ENCODE data around the gene COL1A1. TPM values are rescaled to one million over a fixed set of nuclear protein-coding genes. Genes with fewer than 3 reads are reported as not detected.

Gene COL1A1
- total RNA-seq, 1 experiment from 2014 or later = 431 TPM

DNA sequence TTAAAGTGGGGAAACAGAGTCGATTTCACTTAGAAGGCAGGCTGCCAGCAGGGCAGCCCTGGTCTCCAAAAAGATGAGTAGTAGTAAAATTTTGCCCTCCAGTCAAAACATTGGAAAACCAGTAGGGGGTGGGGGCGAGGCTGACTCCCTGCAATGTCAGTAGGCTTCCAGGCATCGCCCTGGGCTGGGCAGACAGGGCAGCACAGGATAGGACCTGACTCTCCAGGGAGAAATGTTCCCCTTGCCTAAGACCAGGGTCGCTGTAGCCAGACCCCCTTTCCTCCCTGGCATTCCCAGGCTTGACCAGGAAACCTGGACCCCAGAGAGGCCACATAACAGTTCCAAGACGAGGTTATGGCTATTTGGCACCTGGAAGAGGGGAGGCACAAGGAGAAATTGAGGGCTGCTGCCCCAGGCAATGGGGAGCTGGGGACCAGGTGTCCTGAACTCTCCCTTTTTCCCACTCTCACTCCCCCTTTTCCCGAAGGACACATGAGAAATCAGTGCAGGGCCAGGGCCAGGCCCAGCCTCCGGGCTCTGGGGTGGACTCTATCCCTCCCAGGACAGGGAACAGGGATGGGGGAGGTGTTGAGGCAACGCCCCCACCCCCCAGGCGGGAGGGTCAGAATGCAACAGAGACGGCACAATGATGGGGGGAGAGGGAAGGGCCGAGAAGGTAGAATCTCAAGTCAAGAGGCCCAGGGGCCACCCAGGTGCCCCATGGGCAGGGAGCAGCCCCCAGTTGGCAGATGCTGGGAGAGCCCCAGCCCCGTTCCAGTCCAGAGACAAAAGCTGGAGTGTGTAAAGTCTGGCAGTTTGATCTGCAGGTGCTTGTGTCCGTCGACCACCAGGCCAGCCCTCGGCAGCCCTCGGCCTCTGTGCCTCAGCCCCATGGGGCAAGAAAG is 67.0 kb downstream of the COL1A1 start:
- Histone ChIP-seq H3K36me3 (peaks cover 49% of the 10 kb centered on the region), H3K27me3 (no peaks in the 10 kb centered on the region), H3K9me3 (no peaks in the 10 kb centered on the region), H3K4me3 (no peak overlapping the region)
- DNase-seq = peak; percentile 55

- no peak overlapping the region for H3K4me3 ChIP-seq
- DNase-seq = no peak
- no peaks in the 10 kb centered on the region for H3K9me3 ChIP-seq
- H3K27me3 ChIP-seq = no peaks in the 10 kb centered on the region
- H3K36me3 ChIP-seq = peaks cover 42% of the 10 kb centered on the region
Observed at GRCh38 chr17:50133769-50134099, 67.7 kb downstream of the COL1A1 start.

Other genes starting within 250 kb of the COL1A1 start
- 6.1 and 8.6 TPM in 2 replicates for gene DLX4, start 232.4 kb downstream of the COL1A1 start, total RNA-seq (2014; rRNA removed; shearing (Covaris generic); ENCODE audit: low replicate concordance)
- 2.5 and 5.3 TPM in 2 replicates for gene DLX3, start 206.4 kb downstream of the COL1A1 start, total RNA-seq (2014; rRNA removed; shearing (Covaris generic); ENCODE audit: low replicate concordance)
- gene ITGA3, start 145.5 kb downstream of the COL1A1 start, total RNA-seq (2014; rRNA removed; shearing (Covaris generic); ENCODE audit: low replicate concordance) = 162 and 248 TPM in 2 replicates
- 16.9 and 25.8 TPM in 2 replicates for gene PDK2, start 106.3 kb downstream of the COL1A1 start, total RNA-seq (2014; rRNA removed; shearing (Covaris generic); ENCODE audit: low replicate concordance)
- gene SAMD14, start 71.5 kb downstream of the COL1A1 start, total RNA-seq (2014; rRNA removed; shearing (Covaris generic); ENCODE audit: low replicate concordance) = not detected in 2 replicates
- 56.1 and 68.2 TPM in 2 replicates for gene PPP1R9B, start 51.0 kb downstream of the COL1A1 start, total RNA-seq (2014; rRNA removed; shearing (Covaris generic); ENCODE audit: low replicate concordance)
- gene SGCA, start 35.6 kb downstream of the COL1A1 start, total RNA-seq (2014; rRNA removed; shearing (Covaris generic); ENCODE audit: low replicate concordance) = 1.1 TPM in 1 of 2 replicates, not detected in the other
- gene TMEM92, start 72.8 kb upstream of the COL1A1 start, total RNA-seq (2014; rRNA removed; shearing (Covaris generic); ENCODE audit: low replicate concordance) = not detected in 2 replicates
- gene XYLT2, start 144.5 kb upstream of the COL1A1 start, total RNA-seq (2014; rRNA removed; shearing (Covaris generic); ENCODE audit: low replicate concordance) = 26.5 and 27.2 TPM in 2 replicates
- 74.4 and 99.7 TPM in 2 replicates for gene MRPL27, start 171.6 kb upstream of the COL1A1 start, total RNA-seq (2014; rRNA removed; shearing (Covaris generic); ENCODE audit: low replicate concordance)
- 6.3 and 9.5 TPM in 2 replicates for gene EME1, start 171.6 kb upstream of the COL1A1 start, total RNA-seq (2014; rRNA removed; shearing (Covaris generic); ENCODE audit: low replicate concordance)
- 365 and 417 TPM in 2 replicates for gene LRRC59, start 195.9 kb upstream of the COL1A1 start, total RNA-seq (2014; rRNA removed; shearing (Covaris generic); ENCODE audit: low replicate concordance)
- 8.9 and 24.5 TPM in 2 replicates for gene ACSF2, start 224.6 kb upstream of the COL1A1 start, total RNA-seq (2014; rRNA removed; shearing (Covaris generic); ENCODE audit: low replicate concordance)

Data from MG63 (cell line).